Measurements from ENCODE around the gene NAMPT.
A peak's percentile ranks its signal among the peaks of the same experiment; 100 is the strongest.
"Not testable (repeated sequence)": the region's sequence is repeated elsewhere in the genome, so short reads cannot be mapped to it uniquely, and the experiment has no call there.

The NAMPT gene

DNA sequence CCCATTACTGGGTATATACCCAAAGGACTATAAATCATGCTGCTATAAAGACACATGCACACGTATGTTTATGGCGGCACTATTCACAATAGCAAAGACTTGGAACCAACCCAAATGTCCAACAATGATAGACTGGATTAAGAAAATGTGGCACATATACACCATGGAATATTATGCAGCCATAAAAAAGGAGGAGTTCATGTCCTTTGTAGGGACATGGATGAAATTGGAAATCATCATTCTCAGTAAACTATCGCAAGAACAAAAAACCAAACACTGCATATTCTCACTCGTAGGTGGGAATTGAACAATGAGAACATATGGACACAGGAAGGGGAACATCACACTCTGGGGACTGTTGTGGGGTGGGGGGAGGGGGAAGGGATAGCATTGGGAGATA is 13.8 kb upstream of the NAMPT start:
- DNase-seq = not testable (repeated sequence)

DNA sequence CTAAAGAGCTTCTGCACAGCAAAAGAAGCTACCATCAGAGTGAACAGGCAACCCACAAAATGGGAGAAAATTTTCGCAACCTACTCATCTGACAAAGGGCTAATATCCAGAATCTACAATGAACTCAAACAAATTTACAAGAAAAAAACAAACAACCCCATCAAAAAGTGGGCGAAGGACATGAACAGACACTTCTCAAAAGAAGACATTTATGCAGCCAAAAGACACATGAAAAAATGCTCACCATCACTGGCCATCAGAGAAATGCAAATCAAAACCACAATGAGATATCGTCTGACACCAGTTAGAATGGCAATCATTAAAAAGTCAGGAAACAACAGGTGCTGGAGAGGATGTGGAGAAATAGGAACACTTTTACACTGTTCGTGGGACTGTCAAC is 13.4 kb upstream of the NAMPT start:
- DNase-seq = not testable (repeated sequence)

GRCh38 chr7:106294334-106294733 is 9.6 kb upstream of the NAMPT start:
- no peak for DNase-seq

GRCh38 chr7:106291247-106291646 is 6.5 kb upstream of the NAMPT start:
- no peak for DNase-seq

DNA sequence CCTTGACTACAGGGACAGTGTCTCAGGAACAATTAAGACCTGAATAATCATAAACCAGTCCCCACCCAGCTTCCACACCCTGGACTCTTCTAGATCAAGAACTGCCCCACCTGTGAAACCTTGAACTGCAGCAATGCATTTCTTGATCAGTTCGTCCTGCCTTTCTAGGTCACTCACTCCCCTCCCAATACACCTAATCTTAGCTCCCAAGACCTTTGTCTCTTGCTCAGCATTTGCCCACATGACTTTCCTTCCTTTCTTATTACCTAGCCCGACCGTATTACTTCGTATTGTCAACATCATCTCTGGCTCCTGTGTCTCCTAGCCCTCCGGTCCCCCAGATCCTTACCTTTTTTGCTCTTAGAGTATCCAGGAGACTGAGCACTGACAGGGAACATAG is 5.5 kb upstream of the NAMPT start:
- no peak for DNase-seq

- no peak for DNase-seq
Observed at GRCh38 chr7:106289848-106290247, 5.1 kb upstream of the NAMPT start.

GRCh38 chr7:106288263-106288662 is 3.5 kb upstream of the NAMPT start:
- no peak for DNase-seq

GRCh38 chr7:106287786-106288185 is 3.0 kb upstream of the NAMPT start:
- no peak for DNase-seq

GRCh38 chr7:106285855-106286492 is 1.2 kb upstream of the NAMPT start:
- no peak for DNase-seq

GRCh38 chr7:106285051-106285854 is 470 bp upstream of the NAMPT start:
- peak; percentile 98 for DNase-seq

GRCh38 chr7:106283831-106284713 is 711 bp downstream of the NAMPT start:
- peak; percentile 78 for DNase-seq

DNA sequence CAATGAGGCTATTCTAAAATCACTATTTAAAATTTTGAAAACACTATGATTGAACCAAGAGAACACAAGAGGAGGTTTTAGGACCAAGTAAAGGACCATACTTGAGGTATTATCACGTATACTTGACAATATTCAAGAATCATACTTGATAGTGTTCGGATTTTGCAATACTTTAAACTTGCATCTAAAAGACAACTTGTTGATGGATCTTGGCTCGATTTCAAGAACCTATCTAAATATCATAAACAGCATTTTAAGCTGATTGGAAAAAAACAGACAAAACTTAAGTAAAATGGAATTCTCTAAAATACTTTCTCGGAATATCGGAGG is 1.3 kb downstream of the NAMPT start:
- DNase-seq = no peak

DNA sequence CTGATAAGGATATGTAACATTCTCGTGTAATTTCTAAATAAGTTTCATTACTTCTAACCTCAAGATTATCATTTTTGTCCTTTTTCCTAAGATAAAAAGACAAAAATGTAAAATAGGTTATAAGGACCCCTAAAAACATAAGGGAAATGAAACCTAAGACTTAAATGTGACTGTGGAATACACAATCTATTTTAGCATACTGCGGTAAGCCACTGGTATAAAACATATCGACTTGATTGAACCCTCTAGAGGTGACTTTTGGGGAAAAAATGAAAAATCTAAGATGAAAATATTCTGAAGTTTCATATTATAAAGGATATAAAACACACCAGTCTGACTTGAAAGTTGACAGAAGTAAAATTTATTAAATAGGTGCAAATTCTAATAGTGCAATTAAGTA is 1.9 kb downstream of the NAMPT start:
- DNase-seq = no peak

DNA sequence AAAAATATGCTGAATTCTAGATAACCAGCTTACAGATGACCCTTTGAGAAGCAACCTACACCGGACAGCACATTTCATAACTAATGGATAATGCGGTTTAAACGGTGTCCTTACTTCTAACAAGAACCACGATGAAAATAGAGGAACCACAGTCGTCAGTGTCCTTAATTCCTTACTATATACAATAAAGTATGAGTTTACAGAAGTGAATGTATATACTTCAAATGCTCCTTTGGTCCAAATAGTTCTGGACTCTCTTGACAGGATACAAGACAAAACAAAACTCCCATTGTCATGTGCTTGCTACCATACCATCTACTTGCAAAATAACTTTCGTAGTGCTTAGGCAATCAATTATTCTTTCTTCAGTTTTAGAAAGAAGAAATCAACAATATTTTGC is 2.4 kb downstream of the NAMPT start:
- no peak for DNase-seq

- no peak for DNase-seq
Observed at GRCh38 chr7:106281585-106282318, 3.0 kb downstream of the NAMPT start.

DNA sequence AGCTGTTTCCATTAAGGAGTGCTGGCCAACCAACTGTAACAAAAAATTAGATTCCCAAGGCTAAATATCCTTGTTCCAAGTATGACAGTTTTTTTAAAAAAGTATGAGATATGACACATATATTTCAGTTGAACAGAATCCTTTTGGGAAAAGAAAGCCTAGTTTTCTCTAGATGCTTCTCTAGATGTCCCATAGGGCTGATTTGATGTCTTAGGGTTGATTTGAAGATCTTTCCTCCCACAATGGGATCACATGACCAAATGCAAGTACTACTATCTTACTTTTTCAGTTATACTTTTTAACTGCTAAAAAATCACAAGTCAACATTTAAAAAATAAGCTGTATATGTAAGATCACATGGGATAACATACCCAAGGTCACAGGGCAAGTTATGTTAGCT is 3.7 kb downstream of the NAMPT start:
- DNase-seq = no peak

GRCh38 chr7:106279425-106280197 is 5.2 kb downstream of the NAMPT start:
- DNase-seq = no peak

DNA sequence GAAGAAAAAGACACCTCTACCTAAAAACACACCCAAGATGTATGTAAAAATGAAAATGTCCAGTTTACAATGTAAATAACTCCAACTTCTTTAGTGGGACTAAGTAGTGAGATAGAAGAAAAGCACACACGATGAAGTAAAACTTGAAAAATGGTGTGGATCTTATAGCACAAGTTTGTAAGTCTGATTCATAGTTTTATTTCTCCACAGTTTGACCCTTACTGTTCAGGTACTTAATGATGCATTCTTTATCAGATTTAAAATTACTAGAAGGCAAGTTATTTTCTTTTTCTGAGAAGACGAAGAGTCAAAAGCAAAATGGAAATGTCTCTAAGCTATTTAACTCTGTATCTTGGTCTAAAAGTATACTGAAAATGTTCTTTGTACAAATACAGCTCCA is 6.1 kb downstream of the NAMPT start:
- DNase-seq = no peak

DNA sequence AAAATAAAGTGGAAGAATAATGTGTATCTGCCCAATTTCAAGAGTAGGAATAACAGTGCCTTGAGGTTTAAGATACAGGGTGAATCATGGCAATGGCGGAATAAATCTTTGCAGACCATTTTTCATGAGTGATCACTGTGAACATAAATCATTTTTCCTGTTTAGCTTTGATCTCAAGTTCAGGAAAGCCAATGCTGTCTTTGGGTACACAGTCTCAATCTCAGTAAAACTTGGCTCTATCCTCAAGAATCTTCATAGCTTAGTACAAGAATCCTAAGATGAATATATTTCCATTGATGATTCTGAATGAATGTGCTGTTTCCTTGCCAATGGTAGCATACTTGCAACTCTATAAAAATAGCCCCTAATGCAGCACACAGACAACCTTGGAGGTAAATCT is 6.8 kb downstream of the NAMPT start:
- no peak for DNase-seq

GRCh38 chr7:106276513-106276912 is 8.3 kb downstream of the NAMPT start:
- DNase-seq = no peak

DNA sequence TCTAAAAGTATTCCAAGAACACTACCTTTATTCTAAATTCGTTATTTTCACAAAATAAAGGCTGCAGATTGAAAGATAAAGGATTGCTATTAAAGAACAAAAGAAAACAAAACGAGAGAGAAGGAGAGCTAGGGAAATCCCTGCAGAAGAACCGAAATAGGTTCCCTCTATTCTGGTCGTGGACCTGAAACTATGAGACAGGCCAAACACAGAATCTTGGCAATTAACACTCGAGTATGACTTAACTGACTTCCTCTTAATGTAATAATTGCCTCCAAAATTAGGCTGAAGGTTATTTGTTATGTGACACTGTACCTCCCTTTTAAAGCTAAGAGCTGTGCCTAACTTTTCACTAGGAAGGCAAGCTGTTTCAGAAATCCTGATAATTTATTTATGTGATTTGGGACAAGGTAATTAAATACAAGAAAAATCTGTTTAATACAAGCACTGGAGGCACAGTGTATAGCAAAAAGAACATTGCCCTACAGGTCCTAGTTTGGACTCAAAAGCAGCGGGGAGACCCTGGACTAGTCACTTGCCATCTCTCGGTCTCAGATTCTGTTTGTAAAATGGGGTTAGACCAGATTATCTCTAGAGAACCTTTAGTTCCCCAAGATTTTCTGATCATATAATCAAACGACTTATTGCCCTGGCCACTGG is 11.6 kb downstream of the NAMPT start:
- DNase-seq = no peak

Measured in retina (tissue), 1 donor.